Measurements from ENCODE around the gene GMIP.
"Not testable (repeated sequence)": the region's sequence is repeated elsewhere in the genome, so short reads cannot be mapped to it uniquely, and the experiment has no call there.

GMIP gene

GRCh38 chr19:19634516-19635312 is 8.7 kb downstream of the GMIP start:
- no peak for DNase-seq

GRCh38 chr19:19633711-19634515 is 9.5 kb downstream of the GMIP start:
- DNase-seq = no peak

- no peak for DNase-seq
Observed at GRCh38 chr19:19632661-19633060, 10.8 kb downstream of the GMIP start.

GRCh38 chr19:19631346-19631745 is 12.1 kb downstream of the GMIP start:
- DNase-seq = no peak

- DNase-seq = no peak
Observed at GRCh38 chr19:19630426-19630825, 13.0 kb downstream of the GMIP start.

GRCh38 chr19:19630062-19630414 is 13.4 kb downstream of the GMIP start:
- DNase-seq = no peak

- peak; percentile 45 for DNase-seq
Observed at GRCh38 chr19:19628501-19629134, 14.8 kb downstream of the GMIP start.

GRCh38 chr19:19627621-19628500 is 15.6 kb downstream of the GMIP start, which contains the start of gene LPAR2:
Gene LPAR2, minus strand, starts transcription at chr19:19628220. Its CDS starts 945 bp downstream, at chr19:19627275.
- no peak for DNase-seq

- DNase-seq = no peak
Observed at GRCh38 chr19:19626516-19627472, 16.7 kb downstream of the GMIP start.

GRCh38 chr19:19624032-19624570 is 19.4 kb downstream of the GMIP start:
- DNase-seq = no peak

GRCh38 chr19:19623383-19623782 is 20.1 kb downstream of the GMIP start:
- no peak for DNase-seq

- no peak for DNase-seq
Observed at GRCh38 chr19:19619849-19620210, 23.6 kb downstream of the GMIP start.

GRCh38 chr19:19619181-19619848 is 24.1 kb downstream of the GMIP start:
- no peak for DNase-seq

- peak; percentile 92 for DNase-seq
Observed at GRCh38 chr19:19618219-19619051, 25.0 kb downstream of the GMIP start, which contains the start of gene PBX4. Gene PBX4, minus strand, starts transcription at chr19:19618687. Its CDS starts 58 bp downstream, at chr19:19618629.

- no peak for DNase-seq
Observed at GRCh38 chr19:19615086-19615485, 28.4 kb downstream of the GMIP start.

- DNase-seq = peak; percentile 22
Observed at GRCh38 chr19:19613506-19613905, 30.0 kb downstream of the GMIP start.

GRCh38 chr19:19610376-19611202 is 32.9 kb downstream of the GMIP start:
- no peak for DNase-seq

- not testable (repeated sequence) for DNase-seq
Observed at GRCh38 chr19:19606686-19607085, 36.8 kb downstream of the GMIP start.

- DNase-seq = no peak
Observed at GRCh38 chr19:19606021-19606420, 37.4 kb downstream of the GMIP start.
